H1 (cell line): Measurements from ENCODE around the gene DCP1B. TPM values are rescaled to one million over a fixed set of nuclear protein-coding genes. Genes with fewer than 3 reads are reported as not detected.

ENCODE experiments used
- CTCF ChIA-PET: fragments of 300-600 bp; sonication (Branson Sonifier 250); formaldehyde crosslinking; loops from one replicate; lab custom pipeline; 2021; ENCODE audit not compliant: partially characterized antibody; lab: Charles Lee
- POLR2A ChIA-PET: fragments of 300-600 bp; sonication (Branson Sonifier 250); formaldehyde crosslinking; loops from one replicate; lab custom pipeline; 2021; ENCODE audit warnings: inconsistent platforms; ENCODE audit not compliant: partially characterized antibody; lab: Charles Lee
- DNase-seq, 2 experiments: peaks; one replicate each; pipeline versions ENCODE4 v3.0.0 to v3.0.0-alpha.2; 2010 to 2022; ENCODE audit warnings: low spot score in 2 of 2, low read depth in 1 of 2, mixed read lengths in 1 of 2
- FAIRE-seq: peaks from 2 replicates; lab custom pipeline; 2011; peaks lifted over from hg19 to GRCh38; lab: Jason Lieb, UNC
- H2AFZ ChIP-seq: 2 replicates; pipeline ENCODE4 v1.8.1; 2012; ENCODE audit warnings: low read length, inconsistent platforms
- H2AK5ac ChIP-seq: 2 replicates; pipeline ENCODE4 v1.6.1; 2013; ENCODE audit warnings: low read depth, low read length
- H2BK120ac ChIP-seq: replicated peaks from 2 replicates; pipeline ENCODE3; 2013; ENCODE audit warnings: low read depth, low read length, inconsistent platforms
- H2BK12ac ChIP-seq: 2 replicates; pipeline ENCODE4 v1.6.1; 2013; ENCODE audit warnings: low read depth, low read length
- H2BK15ac ChIP-seq: 2 replicates; pipeline ENCODE4 v1.6.1; 2013; ENCODE audit warnings: low read length
- H2BK20ac ChIP-seq: 2 replicates; pipeline ENCODE4 v1.6.1; 2013; ENCODE audit warnings: low read length
- H2BK5ac ChIP-seq: 2 replicates; pipeline ENCODE4 v1.6.1; 2013; ENCODE audit warnings: low read depth, low read length
- H3K14ac ChIP-seq: 2 replicates; pipeline ENCODE4 v1.6.1; 2013; ENCODE audit warnings: inconsistent platforms; ENCODE audit not compliant: insufficient read length
- H3K18ac ChIP-seq: 2 replicates; pipeline ENCODE4 v1.6.1; 2013; ENCODE audit warnings: low read length; ENCODE audit errors: extremely low read depth
- H3K23ac ChIP-seq: 2 replicates; pipeline ENCODE4 v1.6.1; 2013; ENCODE audit warnings: inconsistent platforms; ENCODE audit not compliant: insufficient read length
- H3K23me2 ChIP-seq: 2 replicates; pipeline ENCODE4 v1.6.1; 2013; ENCODE audit warnings: low read depth, low read length
- H3K27ac ChIP-seq: 2 replicates; pipeline ENCODE4 v1.6.1; 2011; ENCODE audit warnings: low read depth, low read length, inconsistent platforms
- H3K27me3 ChIP-seq, 4 experiments: replicated peaks in 1 of 4; 1 replicate in 1 of 4; 2 replicates in 3 of 4; pipeline versions ENCODE4 v1.6.1 to v1.8.1; 2011 to 2013; ENCODE audit warnings: low read length in 3 of 4, mild to moderate bottlenecking in 3 of 4, inconsistent platforms in 2 of 4, mixed read lengths in 2 of 4, moderate library complexity in 1 of 4; ENCODE audit not compliant: control insufficient read depth in 3 of 4, insufficient read depth in 3 of 4; ENCODE audit errors: extremely low read depth in 1 of 4
- H3K36me3 ChIP-seq, 4 experiments: 2 replicates each; pipeline versions ENCODE4 v1.6.1 to v1.8.1; 2011 to 2013; ENCODE audit warnings: mild to moderate bottlenecking in 4 of 4, low read length in 3 of 4, moderate library complexity in 2 of 4, control low read depth in 1 of 4, inconsistent platforms in 1 of 4; ENCODE audit not compliant: insufficient read depth in 4 of 4, control insufficient read depth in 2 of 4
- H3K4ac ChIP-seq: replicated peaks from 2 replicates; pipeline ENCODE3; 2013; ENCODE audit warnings: low read length, low read depth, mixed read lengths, inconsistent platforms; ENCODE audit not compliant: insufficient read length
- H3K4me1 ChIP-seq, 4 experiments: replicated peaks in 1 of 4; 1 replicate in 1 of 4; 2 replicates in 3 of 4; pipeline versions ENCODE4 v1.6.1 to v1.8.1; 2011 to 2013; ENCODE audit warnings: low read length in 3 of 4, inconsistent platforms in 2 of 4, mixed read lengths in 1 of 4; ENCODE audit not compliant: insufficient read depth in 4 of 4, control insufficient read depth in 3 of 4
- H3K4me2 ChIP-seq, 2 experiments: 2 replicates each; pipeline versions ENCODE4 v1.6.1 to v1.8.1; 2011 to 2013; ENCODE audit warnings: low read depth in 2 of 2, low read length in 2 of 2, control low read depth in 1 of 2, inconsistent platforms in 1 of 2, mild to moderate bottlenecking in 1 of 2; ENCODE audit not compliant: insufficient read depth in 1 of 2
- H3K4me3 ChIP-seq, 4 experiments: fragments of 200-600, 300-600 bp in 1 of 4; sonication (generic), shearing (Covaris generic), sonication (Bioruptor Twin) in 1 of 4; 2 replicates each; pipeline versions ENCODE4 v1.5.1 to v1.8.1; 2011 to 2016; ENCODE audit warnings: low read length in 4 of 4, low read depth in 3 of 4, control low read depth in 2 of 4, inconsistent platforms in 2 of 4, mild to moderate bottlenecking in 2 of 4, mixed read lengths in 1 of 4, moderate library complexity in 1 of 4; ENCODE audit not compliant: insufficient read depth in 2 of 4; ENCODE audit errors: extremely low read depth in 1 of 4
- H3K56ac ChIP-seq: replicated peaks from 2 replicates; pipeline ENCODE3; 2013; ENCODE audit warnings: low read depth, mild to moderate bottlenecking, mixed read lengths, low read length, inconsistent platforms; ENCODE audit not compliant: insufficient read length
- H3K79me1 ChIP-seq: 2 replicates; pipeline ENCODE4 v1.6.1; 2013; ENCODE audit warnings: low read depth, low read length, control low read depth
- H3K79me2 ChIP-seq, 2 experiments: 2 replicates each; pipeline versions ENCODE4 v1.6.1 to v1.8.1; 2012 to 2013; ENCODE audit warnings: low read length in 2 of 2, mild to moderate bottlenecking in 2 of 2, inconsistent platforms in 1 of 2; ENCODE audit not compliant: insufficient read depth in 2 of 2, control insufficient read depth in 1 of 2
- H3K9ac ChIP-seq, 4 experiments: replicated peaks in 1 of 4; 1 replicate in 1 of 4; 2 replicates in 3 of 4; pipeline versions ENCODE4 v1.6.1 to v1.8.1; 2011 to 2013; ENCODE audit warnings: low read depth in 3 of 4, low read length in 3 of 4, control low read depth in 2 of 4, mild to moderate bottlenecking in 2 of 4, moderate library complexity in 2 of 4, inconsistent platforms in 1 of 4; ENCODE audit errors: extremely low read depth in 1 of 4
- H3K9me3 ChIP-seq, 2 experiments: 2 replicates each; pipeline versions ENCODE4 v1.6.1 to v1.8.1; 2012 to 2013; ENCODE audit warnings: mild to moderate bottlenecking in 2 of 2, moderate library complexity in 2 of 2, control low read depth in 1 of 2, inconsistent platforms in 1 of 2, low read depth in 1 of 2, low read length in 1 of 2, mixed read lengths in 1 of 2; ENCODE audit not compliant: insufficient read depth in 2 of 2
- H4K20me1 ChIP-seq, 2 experiments: replicated peaks in 1 of 2; 2 replicates each; pipeline versions ENCODE3 to v1.8.1; 2011 to 2013; ENCODE audit warnings: inconsistent platforms in 2 of 2, low read length in 2 of 2, mild to moderate bottlenecking in 1 of 2; ENCODE audit not compliant: insufficient read depth in 2 of 2, control insufficient read depth in 1 of 2
- H4K5ac ChIP-seq: 2 replicates; pipeline ENCODE4 v1.6.1; 2013; ENCODE audit warnings: low read length, low read depth, mixed read lengths, inconsistent platforms; ENCODE audit not compliant: insufficient read length
- H4K8ac ChIP-seq: 2 replicates; pipeline ENCODE4 v1.8.0; 2013; ENCODE audit warnings: mild to moderate bottlenecking, moderate library complexity, low read length, inconsistent platforms; ENCODE audit not compliant: insufficient read depth; ENCODE audit errors: extremely low read depth
- H4K91ac ChIP-seq: replicated peaks from 2 replicates; pipeline ENCODE3; 2013; ENCODE audit warnings: low read length, mixed read lengths, inconsistent platforms; ENCODE audit not compliant: insufficient read length
- ATF3 ChIP-seq: IDR thresholded peaks from 2 replicates; pipeline ENCODE4 v1.6.1; 2011; ENCODE audit warnings: low read depth, mild to moderate bottlenecking, low read length; ENCODE audit not compliant: insufficient read depth
- CBX8 ChIP-seq: fragments of 300-800, 300-1000 bp; sonication (generic); IDR thresholded peaks from 2 replicates; pipeline ENCODE4 v1.7.1; 2016; ENCODE audit warnings: low read depth, low read length, borderline replicate concordance
- CHD1 ChIP-seq: IDR thresholded peaks from 2 replicates; pipeline ENCODE4 v1.6.1; 2012; ENCODE audit warnings: low read depth, low read length, improper control_type of control experiment
- KDM4A ChIP-seq: IDR thresholded peaks from one replicate; pipeline ENCODE4 v1.7.1; 2012; ENCODE audit warnings: low read depth, mild to moderate bottlenecking, moderate library complexity, low read length, inconsistent platforms; ENCODE audit not compliant: severe bottlenecking
- RBBP5 ChIP-seq: IDR thresholded peaks from 2 replicates; pipeline ENCODE4 v1.7.1; 2012; ENCODE audit warnings: low read depth, mild to moderate bottlenecking, inconsistent platforms, low read length, moderate library complexity, borderline replicate concordance
- TCF12 ChIP-seq: IDR thresholded peaks from 2 replicates; pipeline ENCODE4 v1.6.1; 2011; ENCODE audit warnings: low read depth, mild to moderate bottlenecking, low read length
- TEAD4 ChIP-seq: IDR thresholded peaks from 2 replicates; pipeline ENCODE4 v1.6.1; 2012; ENCODE audit warnings: low read depth, low read length, inconsistent platforms, mixed read lengths
- YY1 ChIP-seq: IDR thresholded peaks from 2 replicates; pipeline ENCODE4 v1.6.1; 2011; ENCODE audit warnings: low read depth, mild to moderate bottlenecking, low read length
- ZNF274 ChIP-seq: IDR thresholded peaks from 2 replicates; pipeline ENCODE4 v1.7.0; 2012; ENCODE audit warnings: low read length, borderline replicate concordance; ENCODE audit errors: extremely low read depth
- WGBS, 2 experiments: shearing (Covaris generic) in 1 of 2; methylation state at CpG; one replicate each; pipeline versions ENCODE4 v1.1.6 to v1.1.7; 2013 to 2015; ENCODE audit warnings: low lambda C conversion rate in 2 of 2, mixed read lengths in 2 of 2, inconsistent platforms in 1 of 2, low coverage in 1 of 2, missing lambda C conversion rate in 1 of 2; ENCODE audit not compliant: insufficient replicate concordance in 2 of 2, insufficient coverage in 1 of 2, insufficient read length in 1 of 2; ENCODE audit errors: extremely low coverage in 1 of 2, missing lambda C conversion rate in 1 of 2; 5-methylcytosine and 5-hydroxymethylcytosine counted together
- polyA plus RNA-seq, 7 experiments: library from polyadenylated mRNA; depleted of rRNA in 3 of 7; stranded (reverse) in 5 of 7; unstranded in 2 of 7; fragments of >200 nt in 5 of 7; fragments of 200-250 nt in 2 of 7; gene quantifications; 1 replicate in 5 of 7; 2 replicates in 1 of 7; 4 replicates in 1 of 7; pipeline versions ENCODE4 v1.2.1 to v1.2.3, GENCODE V29; 2011 to 2013; ENCODE audit warnings: missing spikeins in 2 of 7, mixed read lengths in 2 of 7
- total RNA-seq: library from RNA; stranded (reverse); fragmentation: NEBNext Ultra II Directional; extraction: Animal tissue kit (Norgen Biotek cat#: 25700); gene quantifications from 2 replicates; pipeline ENCODE4 v1.2.1, GENCODE V29; 2021

Gene DCP1B
- total and polyA plus RNA-seq, 2 of the 8 experiments (the other 6 are each of a cell fraction or from before 2014, with no cell fraction given), result 14.8 to 29.0 TPM

- peaks cover 1 to 6% (median 2%) of the 10 kb centered on the region in 4 experiments; a peak in 3 of 7 replicates for H3K4me1 ChIP-seq
- H3K14ac ChIP-seq, result no peak overlapping the region
- H3K23ac ChIP-seq, result no peak overlapping the region
- peaks cover 8 to 38% (median 26%) of the 10 kb centered on the region in 4 experiments; a peak in 6 of 8 replicates for H3K36me3 ChIP-seq
- 87% methylated on average over 15 of the region's 15 CpGs; no CpG with 5 or more reads in 1 of the 2 experiments for WGBS, 2 experiments
- no peak overlapping the region for H3K27ac ChIP-seq
- H2BK5ac ChIP-seq, result no peak overlapping the region
- ChIA-PET POLR2A (no interaction called here), CTCF (interaction anchor here (0.6 to 2.2 kb wide), 5 partner anchors 10 to 159 kb away, joined by 3 to 23 read pairs (median 4); no protein-coding TSS in a partner anchor)
- no peak for DNase-seq
- no peak overlapping the region for H2BK12ac ChIP-seq
- no peak overlapping the region for H3K9ac ChIP-seq
- no peaks in the 10 kb centered on the region for H3K9me3 ChIP-seq
- H4K20me1 ChIP-seq, result peaks cover 0 to 2% of the 10 kb centered on the region in 2 experiments
- H2AK5ac ChIP-seq, result no peak overlapping the region
- H3K23me2 ChIP-seq, result no peaks in the 10 kb centered on the region
- H2AFZ ChIP-seq, result no peak overlapping the region
- H3K79me2 ChIP-seq, result no peaks in the 10 kb centered on the region
- H3K27me3 ChIP-seq, result no peaks in the 10 kb centered on the region
- H3K4me3 ChIP-seq, result no peak overlapping the region
- H4K91ac ChIP-seq, result no peak overlapping the region
- H2BK120ac ChIP-seq, result no peak overlapping the region
- H4K5ac ChIP-seq, result no peak overlapping the region
- TF ChIP-seq TCF12, result no peak
- TF ChIP-seq RBBP5, result no peak
- TF ChIP-seq CBX8, result no peak
- TF ChIP-seq ATF3, result no peak
- no peak for TF ChIP-seq ZNF274
- TF ChIP-seq KDM4A, result no peak
- TF ChIP-seq YY1, result no peak
- TF ChIP-seq TEAD4, result no peak
- no peak for TF ChIP-seq CHD1
- no peak overlapping the region for H4K8ac ChIP-seq
- H3K4me2 ChIP-seq, result no peak overlapping the region
- no peak overlapping the region for H3K56ac ChIP-seq
- no peak for FAIRE-seq
- no peak overlapping the region for H2BK20ac ChIP-seq
- no peak overlapping the region for H2BK15ac ChIP-seq
- no peak overlapping the region for H3K4ac ChIP-seq
- H3K18ac ChIP-seq, result no peak overlapping the region
- H3K79me1 ChIP-seq, result no peaks in the 10 kb centered on the region
Observed at GRCh38 chr12:1949771-1950470, 54.3 kb downstream of the DCP1B start.
